Neural cell (in vitro differentiated cells): ENCODE results near the gene ATP5F1D. TPM values are rescaled to one million over a fixed set of nuclear protein-coding genes. Genes with fewer than 3 reads are reported as not detected.

Experiments
- H2AFZ ChIP-seq: fragments of 200-600, 300-800 bp; sonication (generic), shearing (Covaris generic); 2 replicates; pipeline ENCODE4 v1.6.0; 2014; ENCODE audit warnings: low read depth, mild to moderate bottlenecking, antibody characterized with exemption, low read length, moderate library complexity
- H3F3A ChIP-seq: fragments of 200-600 bp; shearing (Covaris generic); 2 replicates; pipeline ENCODE4 v1.6.1; 2016; ENCODE audit warnings: mild to moderate bottlenecking, moderate library complexity, mixed read lengths, antibody characterized with exemption, low read length; ENCODE audit not compliant: insufficient read depth, poor library complexity, severe bottlenecking
- H3K27ac ChIP-seq: fragments of 200-600, 300-800 bp; sonication (generic), shearing (Covaris generic); 2 replicates; pipeline ENCODE4 v1.5.1; 2014; ENCODE audit warnings: mild to moderate bottlenecking, low read length, moderate library complexity
- H3K27me3 ChIP-seq: fragments of 300-800, 200-600 bp; sonication (generic), shearing (Covaris generic); 2 replicates; pipeline ENCODE4 v1.6.0; 2014; ENCODE audit warnings: mild to moderate bottlenecking, low read depth, low read length, moderate library complexity; ENCODE audit not compliant: insufficient read depth
- H3K36me3 ChIP-seq: fragments of 300-800, 200-600 bp; sonication (generic), shearing (Covaris generic); 2 replicates; pipeline ENCODE4 v1.5.1; 2014; ENCODE audit warnings: mild to moderate bottlenecking, antibody characterized with exemption, low read length, moderate library complexity; ENCODE audit not compliant: insufficient read depth
- H3K4me2 ChIP-seq: fragments of 300-800, 200-600 bp; sonication (generic), shearing (Covaris generic); 2 replicates; pipeline ENCODE4 v1.6.0; 2014; ENCODE audit warnings: mild to moderate bottlenecking, low read length
- H3K4me3 ChIP-seq: fragments of 300-800, 200-600 bp; sonication (generic), shearing (Covaris generic); 2 replicates; pipeline ENCODE4 v1.5.1; 2014; ENCODE audit warnings: mild to moderate bottlenecking, low read length, moderate library complexity
- H3K79me2 ChIP-seq: fragments of 200-600 bp; shearing (Covaris generic); replicated peaks from 2 replicates; pipeline ENCODE4 v1.6.0; 2014; ENCODE audit warnings: mild to moderate bottlenecking, low read length, moderate library complexity; ENCODE audit not compliant: insufficient read depth
- H3K9ac ChIP-seq: fragments of 300-800, 200-600 bp; sonication (generic), shearing (Covaris generic); 2 replicates; pipeline ENCODE4 v1.6.1; 2016; ENCODE audit warnings: mild to moderate bottlenecking, low read length, mixed read lengths
- H3K9me2 ChIP-seq: fragments of 200-600 bp; shearing (Covaris generic); 2 replicates; pipeline ENCODE4 v1.6.1; 2016; ENCODE audit warnings: mild to moderate bottlenecking, low read length, mixed read lengths; ENCODE audit not compliant: insufficient read depth
- H3K9me3 ChIP-seq: fragments of 200-600, 300-800 bp; sonication (generic), shearing (Covaris generic); 2 replicates; pipeline ENCODE4 v1.6.1; 2016; ENCODE audit warnings: mild to moderate bottlenecking, mixed run types, low read length, moderate library complexity, mixed read lengths
- H4K20me1 ChIP-seq: fragments of 200-600 bp; shearing (Covaris generic); 2 replicates; pipeline ENCODE4 v1.6.1; 2016; ENCODE audit warnings: mild to moderate bottlenecking, mixed run types; ENCODE audit not compliant: insufficient read depth
- EP300 ChIP-seq: fragments of 450-650 bp; conservative IDR thresholded peaks from 2 replicates; pipeline ENCODE4 v1.6.1; 2014; ENCODE audit warnings: antibody characterized with exemption, mild to moderate bottlenecking, moderate library complexity; ENCODE audit not compliant: poor library complexity, severe bottlenecking
- EZH2 ChIP-seq: fragments of 200-600, 300-800 bp; shearing (Covaris generic), sonication (generic); IDR thresholded peaks from 2 replicates; pipeline ENCODE4 v1.6.1; 2014; ENCODE audit warnings: antibody characterized with exemption, low read length, borderline replicate concordance, mild to moderate bottlenecking; ENCODE audit not compliant: insufficient read depth, poor library complexity, severe bottlenecking
- MXI1 ChIP-seq: fragments of 450-650 bp; conservative IDR thresholded peaks from 2 replicates; pipeline ENCODE4 v1.6.1; 2014; ENCODE audit warnings: antibody characterized with exemption, mild to moderate bottlenecking; ENCODE audit not compliant: poor library complexity, severe bottlenecking
- POLR2AphosphoS5 ChIP-seq: IDR thresholded peaks from 2 replicates; pipeline ENCODE4 v1.6.1; 2012
- RAD21 ChIP-seq: fragments of 450-650 bp; conservative IDR thresholded peaks from 2 replicates; pipeline ENCODE4 v1.6.1; 2014; ENCODE audit warnings: antibody characterized with exemption, mild to moderate bottlenecking, moderate library complexity
- SMC3 ChIP-seq: fragments of 450-650 bp; conservative IDR thresholded peaks from 2 replicates; pipeline ENCODE4 v1.6.1; 2014; ENCODE audit warnings: antibody characterized with exemption, mild to moderate bottlenecking, moderate library complexity; ENCODE audit not compliant: poor library complexity
- TAF1 ChIP-seq: IDR thresholded peaks from 2 replicates; pipeline ENCODE4 v1.6.1; 2012; ENCODE audit warnings: low read depth
- polyA plus RNA-seq: library from polyadenylated mRNA; depleted of rRNA; stranded (reverse); fragments of >200 nt; gene quantifications from 2 replicates; pipeline ENCODE4 v1.2.3, GENCODE V29; 2014
- TF ChIP-seq, protein P1 (sequence below): IDR thresholded peaks from 2 replicates; pipeline ENCODE4 v1.6.1; 2012; ENCODE audit warnings: borderline replicate concordance
- TF ChIP-seq, protein P2 (sequence below): fragments of 450-650 bp; IDR thresholded peaks from 2 replicates; pipeline ENCODE4 v1.5.1; 2014; ENCODE audit warnings: antibody characterized with exemption, mild to moderate bottlenecking, moderate library complexity; ENCODE audit not compliant: poor library complexity, severe bottlenecking

The ATP5F1D gene
- polyA plus RNA-seq, 1 donor from 2014 or later = 47.8 TPM

GRCh38 chr19:1239796-1240737 is 1.5 kb upstream of the ATP5F1D start:
- Histone ChIP-seq H3F3A (peaks cover 4% of the 10 kb centered on the region), H3K9me3 (no peaks in the 10 kb centered on the region), H3K4me3 (peak overlapping the region; percentile 69), H3K79me2 (peaks cover 13% of the 10 kb centered on the region), H3K27me3 (no peaks in the 10 kb centered on the region), H3K36me3 (no peaks in the 10 kb centered on the region), H4K20me1 (no peaks in the 10 kb centered on the region), H2AFZ (no peak overlapping the region), H3K4me2 (peak overlapping the region; percentile 82), H3K9ac (peak overlapping the region; percentile 92), H3K27ac (peak overlapping the region; percentile 94), H3K9me2 (no peaks in the 10 kb centered on the region)
- TF ChIP-seq EP300 = peak; percentile 87
- TF ChIP-seq SMC3 = peak; percentile 82
- TF ChIP-seq MXI1 = peak; percentile 63
- peak; percentile 93 for TF ChIP-seq RAD21
- TF ChIP-seq TAF1 = no peak
- TF ChIP-seq POLR2AphosphoS5 = peak; percentile 76
- TF ChIP-seq, protein P1, sequence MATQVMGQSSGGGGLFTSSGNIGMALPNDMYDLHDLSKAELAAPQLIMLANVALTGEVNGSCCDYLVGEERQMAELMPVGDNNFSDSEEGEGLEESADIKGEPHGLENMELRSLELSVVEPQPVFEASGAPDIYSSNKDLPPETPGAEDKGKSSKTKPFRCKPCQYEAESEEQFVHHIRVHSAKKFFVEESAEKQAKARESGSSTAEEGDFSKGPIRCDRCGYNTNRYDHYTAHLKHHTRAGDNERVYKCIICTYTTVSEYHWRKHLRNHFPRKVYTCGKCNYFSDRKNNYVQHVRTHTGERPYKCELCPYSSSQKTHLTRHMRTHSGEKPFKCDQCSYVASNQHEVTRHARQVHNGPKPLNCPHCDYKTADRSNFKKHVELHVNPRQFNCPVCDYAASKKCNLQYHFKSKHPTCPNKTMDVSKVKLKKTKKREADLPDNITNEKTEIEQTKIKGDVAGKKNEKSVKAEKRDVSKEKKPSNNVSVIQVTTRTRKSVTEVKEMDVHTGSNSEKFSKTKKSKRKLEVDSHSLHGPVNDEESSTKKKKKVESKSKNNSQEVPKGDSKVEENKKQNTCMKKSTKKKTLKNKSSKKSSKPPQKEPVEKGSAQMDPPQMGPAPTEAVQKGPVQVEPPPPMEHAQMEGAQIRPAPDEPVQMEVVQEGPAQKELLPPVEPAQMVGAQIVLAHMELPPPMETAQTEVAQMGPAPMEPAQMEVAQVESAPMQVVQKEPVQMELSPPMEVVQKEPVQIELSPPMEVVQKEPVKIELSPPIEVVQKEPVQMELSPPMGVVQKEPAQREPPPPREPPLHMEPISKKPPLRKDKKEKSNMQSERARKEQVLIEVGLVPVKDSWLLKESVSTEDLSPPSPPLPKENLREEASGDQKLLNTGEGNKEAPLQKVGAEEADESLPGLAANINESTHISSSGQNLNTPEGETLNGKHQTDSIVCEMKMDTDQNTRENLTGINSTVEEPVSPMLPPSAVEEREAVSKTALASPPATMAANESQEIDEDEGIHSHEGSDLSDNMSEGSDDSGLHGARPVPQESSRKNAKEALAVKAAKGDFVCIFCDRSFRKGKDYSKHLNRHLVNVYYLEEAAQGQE = no peak
- no peak for TF ChIP-seq EZH2
- TF ChIP-seq, protein P2, sequence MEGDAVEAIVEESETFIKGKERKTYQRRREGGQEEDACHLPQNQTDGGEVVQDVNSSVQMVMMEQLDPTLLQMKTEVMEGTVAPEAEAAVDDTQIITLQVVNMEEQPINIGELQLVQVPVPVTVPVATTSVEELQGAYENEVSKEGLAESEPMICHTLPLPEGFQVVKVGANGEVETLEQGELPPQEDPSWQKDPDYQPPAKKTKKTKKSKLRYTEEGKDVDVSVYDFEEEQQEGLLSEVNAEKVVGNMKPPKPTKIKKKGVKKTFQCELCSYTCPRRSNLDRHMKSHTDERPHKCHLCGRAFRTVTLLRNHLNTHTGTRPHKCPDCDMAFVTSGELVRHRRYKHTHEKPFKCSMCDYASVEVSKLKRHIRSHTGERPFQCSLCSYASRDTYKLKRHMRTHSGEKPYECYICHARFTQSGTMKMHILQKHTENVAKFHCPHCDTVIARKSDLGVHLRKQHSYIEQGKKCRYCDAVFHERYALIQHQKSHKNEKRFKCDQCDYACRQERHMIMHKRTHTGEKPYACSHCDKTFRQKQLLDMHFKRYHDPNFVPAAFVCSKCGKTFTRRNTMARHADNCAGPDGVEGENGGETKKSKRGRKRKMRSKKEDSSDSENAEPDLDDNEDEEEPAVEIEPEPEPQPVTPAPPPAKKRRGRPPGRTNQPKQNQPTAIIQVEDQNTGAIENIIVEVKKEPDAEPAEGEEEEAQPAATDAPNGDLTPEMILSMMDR = peak; percentile 99

- no peaks in the 10 kb centered on the region for H3K27me3 ChIP-seq
- no peaks in the 10 kb centered on the region for H3K9me3 ChIP-seq
- H2AFZ ChIP-seq = peak overlapping the region; percentile 14
- H3F3A ChIP-seq = peaks cover 4% of the 10 kb centered on the region
- TF ChIP-seq EP300 = no peak
- TF ChIP-seq MXI1 = no peak
- TF ChIP-seq, protein P1 = no peak
- no peak for TF ChIP-seq EZH2
- no peak for TF ChIP-seq POLR2AphosphoS5
- TF ChIP-seq SMC3 = no peak
- TF ChIP-seq RAD21 = no peak
- no peak for TF ChIP-seq TAF1
- TF ChIP-seq, protein P2 = no peak
- H3K27ac ChIP-seq = peak overlapping the region; percentile 73
- H3K4me2 ChIP-seq = peak overlapping the region; percentile 80
- H3K9ac ChIP-seq = peak overlapping the region; percentile 82
- H3K79me2 ChIP-seq = peaks cover 6% of the 10 kb centered on the region
- peak overlapping the region; percentile 88 for H3K4me3 ChIP-seq
- no peaks in the 10 kb centered on the region for H4K20me1 ChIP-seq
- no peaks in the 10 kb centered on the region for H3K36me3 ChIP-seq
- H3K9me2 ChIP-seq = no peaks in the 10 kb centered on the region
These were observed 626 bp upstream of the ATP5F1D start for GRCh38 chr19:1240925-1241324.
